IMR-90 (cell line): Measurements from ENCODE around the gene CASP1. TPM values are rescaled to one million over a fixed set of nuclear protein-coding genes. Genes with fewer than 3 reads are reported as not detected.

ENCODE experiments used
- ATAC-seq: fragments of 200-7000 bp; cut with Tn5 transposase; 2 replicates; pipeline ENCODE4 v1.9.1; 2020; ENCODE audit warnings: low read depth, mild to moderate bottlenecking, moderate library complexity
- BruUV-seq: library from RNA; stranded (reverse); fragments of 400-500 nt; replicated peaks from 2 replicates; lab custom pipeline; 2021; lab: Mats Ljungman, UMichigan
- CTCF ChIA-PET: fragments of 300-600 bp; formaldehyde crosslinking; extraction: SDS; loops from one replicate; lab custom pipeline; 2021; ENCODE audit warnings: antibody characterized with exemption; lab: Yijun Ruan, JAX
- POLR2A ChIA-PET: fragments of 300-600 bp; sonication (Branson Sonifier 250); formaldehyde crosslinking; loops from one replicate; lab custom pipeline; 2022; ENCODE audit warnings: antibody characterized with exemption; ENCODE audit not compliant: unreplicated experiment; lab: Charles Lee
- DNase-seq: peaks from one replicate; pipeline ENCODE4 v3.0.0; 2013
- H2AFZ ChIP-seq: replicated peaks from 2 replicates; pipeline ENCODE3; 2013; ENCODE audit warnings: low read length, mild to moderate bottlenecking; ENCODE audit not compliant: poor library complexity
- H2AK5ac ChIP-seq: 2 replicates; pipeline ENCODE4 v1.6.1; 2013; ENCODE audit warnings: low read depth, low read length, inconsistent platforms
- H2AK9ac ChIP-seq: replicated peaks from 2 replicates; pipeline ENCODE3; 2013; ENCODE audit warnings: mild to moderate bottlenecking, low read depth, low read length, moderate library complexity; ENCODE audit not compliant: poor library complexity
- H2BK120ac ChIP-seq: 2 replicates; pipeline ENCODE4 v1.6.1; 2013; ENCODE audit warnings: low read depth, low read length, inconsistent platforms
- H2BK15ac ChIP-seq: 3 replicates; pipeline ENCODE4 v1.6.1; 2013; ENCODE audit warnings: low read depth, low read length, inconsistent platforms
- H2BK20ac ChIP-seq: 2 replicates; pipeline ENCODE4 v1.6.1; 2013; ENCODE audit warnings: low read depth, mild to moderate bottlenecking, inconsistent platforms, low read length, moderate library complexity
- H2BK5ac ChIP-seq: 2 replicates; pipeline ENCODE4 v1.6.1; 2013; ENCODE audit warnings: mild to moderate bottlenecking, low read depth, low read length, inconsistent platforms; ENCODE audit not compliant: poor library complexity, severe bottlenecking
- H3K14ac ChIP-seq: replicated peaks from 2 replicates; pipeline ENCODE4 v1.6.1; 2013; ENCODE audit warnings: low read depth, low read length, inconsistent platforms
- H3K18ac ChIP-seq: 2 replicates; pipeline ENCODE4 v1.6.1; 2013; ENCODE audit warnings: low read depth, low read length, control low read depth
- H3K23ac ChIP-seq: 2 replicates; pipeline ENCODE4 v1.6.1; 2013; ENCODE audit warnings: low read depth, low read length, inconsistent platforms
- H3K27ac ChIP-seq: 2 replicates; pipeline ENCODE4 v1.5.1; 2013; ENCODE audit warnings: mild to moderate bottlenecking, control low read depth, low read length; ENCODE audit not compliant: insufficient read depth
- H3K27me3 ChIP-seq: 2 replicates; pipeline ENCODE4 v1.6.1; 2013; ENCODE audit warnings: low read length; ENCODE audit not compliant: control insufficient read depth, insufficient read depth
- H3K36me3 ChIP-seq: 2 replicates; pipeline ENCODE4 v1.6.1; 2013; ENCODE audit warnings: low read length, mixed read lengths; ENCODE audit not compliant: control insufficient read depth, insufficient read depth
- H3K4ac ChIP-seq: 2 replicates; pipeline ENCODE4 v1.6.1; 2013; ENCODE audit warnings: low read depth, low read length, inconsistent platforms
- H3K4me1 ChIP-seq: 2 replicates; pipeline ENCODE4 v1.6.1; 2013; ENCODE audit warnings: low read length, mixed read lengths; ENCODE audit not compliant: control insufficient read depth, insufficient read depth
- H3K4me2 ChIP-seq: 2 replicates; pipeline ENCODE4 v1.6.1; 2013; ENCODE audit warnings: low read depth, mild to moderate bottlenecking, control low read depth, low read length, moderate library complexity
- H3K4me3 ChIP-seq: 2 replicates; pipeline ENCODE4 v1.5.1; 2013; ENCODE audit warnings: low read depth, mild to moderate bottlenecking, control low read depth, low read length, moderate library complexity; ENCODE audit not compliant: insufficient read depth
- H3K56ac ChIP-seq: 2 replicates; pipeline ENCODE4 v1.6.1; 2013; ENCODE audit warnings: low read length, inconsistent platforms; ENCODE audit not compliant: insufficient read depth; ENCODE audit errors: extremely low read depth
- H3K79me1 ChIP-seq, 2 experiments: 2 replicates each; pipeline ENCODE4 v1.6.1; 2013; ENCODE audit warnings: low read length in 2 of 2, inconsistent platforms in 1 of 2, low read depth in 1 of 2
- H3K9ac ChIP-seq: 2 replicates; pipeline ENCODE4 v1.6.1; 2013; ENCODE audit warnings: low read depth, low read length, control low read depth
- H3K9me1 ChIP-seq: 2 replicates; pipeline ENCODE4 v1.6.1; 2013; ENCODE audit warnings: low read length, inconsistent platforms; ENCODE audit not compliant: insufficient read depth
- H3K9me3 ChIP-seq: 2 replicates; pipeline ENCODE4 v1.6.1; 2013; ENCODE audit warnings: low read length; ENCODE audit not compliant: control insufficient read depth, insufficient read depth
- H4K20me1 ChIP-seq: 2 replicates; pipeline ENCODE4 v1.6.1; 2013; ENCODE audit warnings: low read length, inconsistent platforms; ENCODE audit not compliant: insufficient read depth
- H4K5ac ChIP-seq: 2 replicates; pipeline ENCODE4 v1.6.1; 2013; ENCODE audit warnings: mild to moderate bottlenecking, low read depth, low read length, control low read depth
- H4K8ac ChIP-seq, 2 experiments: 2 replicates each; pipeline ENCODE4 v1.6.1; 2013; ENCODE audit warnings: low read depth in 2 of 2, low read length in 2 of 2, control low read depth in 1 of 2, inconsistent platforms in 1 of 2
- H4K91ac ChIP-seq: 2 replicates; pipeline ENCODE4 v1.6.1; 2013; ENCODE audit warnings: low read depth, low read length, inconsistent platforms; ENCODE audit not compliant: insufficient read depth
- CEBPB ChIP-seq: IDR thresholded peaks from 2 replicates; pipeline ENCODE4 v1.6.1; 2012; ENCODE audit warnings: low read depth, low read length, improper control_type of control experiment
- CHD1 ChIP-seq: IDR thresholded peaks from 2 replicates; pipeline ENCODE4 v1.6.1; 2012; ENCODE audit warnings: low read depth, low read length, improper control_type of control experiment
- MAFK ChIP-seq: IDR thresholded peaks from 2 replicates; pipeline ENCODE4 v1.6.1; 2012; ENCODE audit warnings: low read depth, low read length, improper control_type of control experiment
- MAZ ChIP-seq: IDR thresholded peaks from 2 replicates; pipeline ENCODE4 v1.6.1; 2012; ENCODE audit warnings: low read depth, mild to moderate bottlenecking, low read length, improper control_type of control experiment, moderate library complexity, borderline replicate concordance
- POLR2A ChIP-seq: IDR thresholded peaks from 2 replicates; pipeline ENCODE4 v1.6.1; 2012; ENCODE audit warnings: mild to moderate bottlenecking, low read depth, low read length
- RFX5 ChIP-seq: IDR thresholded peaks from 2 replicates; pipeline ENCODE4 v1.8.0; 2012; ENCODE audit warnings: low read depth, mild to moderate bottlenecking, low read length, moderate library complexity
- SMC3 ChIP-seq: fragments of 150-350 bp; IDR thresholded peaks from 2 replicates; pipeline ENCODE4 v1.6.1; 2016; ENCODE audit warnings: low read depth, mild to moderate bottlenecking, antibody characterized with exemption, low read length, moderate library complexity
- WGBS, 2 experiments: methylation state at CpG; one replicate each; pipeline versions ENCODE4 v1.1.5 to v1.1.7; 2013; ENCODE audit warnings: missing lambda C conversion rate in 2 of 2; ENCODE audit not compliant: insufficient read length in 1 of 2; ENCODE audit errors: extremely low coverage in 2 of 2; 5-methylcytosine and 5-hydroxymethylcytosine counted together
- dilution Hi-C: fragments of 300-500 bp; cut with HindIII; formaldehyde crosslinking; loops from one replicate; pipeline ENCODE4 v1.14.3; 2018; ENCODE audit warnings: low sequenced_read_pairs; ENCODE audit not compliant: unreplicated experiment
- in situ Hi-C: fragments of 300-500 bp; cut with MboI; formaldehyde crosslinking; loops from 3 replicates; pipeline ENCODE4 v1.14.3; 2019; ENCODE audit warnings: low sequenced_read_pairs, inconsistent platforms, mixed read lengths
- intact Hi-C: fragments of 100-400 bp; cut with micrococcal nuclease; formaldehyde crosslinking; loops from 2 replicates; pipeline ENCODE4 v1.10.0; 2022
- polyA plus RNA-seq, 3 experiments: library from polyadenylated mRNA; depleted of rRNA; stranded (reverse); fragments of >200 nt; gene quantifications; 2 replicates each; pipeline ENCODE4 v1.2.3, GENCODE V29; 2012; ENCODE audit warnings: low replicate concordance in 1 of 3
- total RNA-seq: library from RNA; depleted of rRNA; stranded (reverse); fragments of >200 nt; gene quantifications from 2 replicates; pipeline ENCODE4 v1.2.3, GENCODE V29; 2012

Gene CASP1
- total and polyA plus RNA-seq, 2 of the 4 experiments (the other 2 are of a cell fraction) = 12.5 to 31.2 TPM

DNA sequence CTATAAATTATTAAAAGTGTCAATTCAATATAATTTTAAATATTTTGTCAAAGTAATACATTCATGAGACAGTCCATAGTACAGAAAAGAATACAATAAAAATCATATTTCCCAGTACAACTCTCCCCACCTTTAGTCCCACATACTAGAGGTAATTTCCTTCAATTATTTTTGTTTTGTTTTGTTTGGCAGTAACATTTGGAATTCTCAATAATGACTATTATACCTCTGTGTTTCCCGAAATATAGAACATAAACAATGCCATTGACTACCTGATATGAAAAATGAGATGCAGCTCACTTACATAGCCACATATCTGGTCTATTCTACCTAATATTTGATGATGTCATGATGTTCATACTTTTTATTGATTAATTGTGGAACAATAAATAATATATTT lies 42.2 kb downstream of the CASP1 start:
- no peak overlapping the region for H3K9ac ChIP-seq
- H3K79me1 ChIP-seq = no peaks in the 10 kb centered on the region
- BruUV-seq = no TSS peak
- no peak overlapping the region for H2BK15ac ChIP-seq
- H3K9me1 ChIP-seq = 0 out of 2 replicates have a peak, but pooled peaks cover 3% of the 10 kb centered on the region
- H2BK120ac ChIP-seq = no peak overlapping the region
- no CpG with 5 or more reads among the region's 1 CpG for WGBS, 2 experiments
- intact Hi-C loops (no loop called here), in situ Hi-C loops (no loop called here), dilution Hi-C loops (no loop called here)
- H3K27ac ChIP-seq = no peak overlapping the region
- no peak overlapping the region for H3K4me3 ChIP-seq
- no peak overlapping the region for H3K56ac ChIP-seq
- ATAC-seq = no peak
- no peaks in the 10 kb centered on the region for H3K27me3 ChIP-seq
- no peak overlapping the region for H3K23ac ChIP-seq
- no peaks in the 10 kb centered on the region for H3K9me3 ChIP-seq
- H2AK5ac ChIP-seq = no peak overlapping the region
- H2BK5ac ChIP-seq = no peak overlapping the region
- no peak overlapping the region for H3K4ac ChIP-seq
- no peak overlapping the region for H2AFZ ChIP-seq
- ChIA-PET POLR2A (no interaction called here), CTCF (no interaction called here)
- no peak overlapping the region for H4K5ac ChIP-seq
- TF ChIP-seq MAZ (no peak), CEBPB (no peak), MAFK (no peak), CHD1 (no peak), POLR2A (no peak), SMC3 (no peak), RFX5 (no peak)
- H3K4me1 ChIP-seq = no peaks in the 10 kb centered on the region
- no peak overlapping the region for H4K91ac ChIP-seq
- H2AK9ac ChIP-seq = no peak overlapping the region
- no peak overlapping the region for H4K8ac ChIP-seq
- no peak for DNase-seq
- no peak overlapping the region for H2BK20ac ChIP-seq
- no peak overlapping the region for H3K4me2 ChIP-seq
- no peaks in the 10 kb centered on the region for H4K20me1 ChIP-seq
- no peaks in the 10 kb centered on the region for H3K36me3 ChIP-seq
- no peak overlapping the region for H3K18ac ChIP-seq
- no peak overlapping the region for H3K14ac ChIP-seq
